GM23338 (cell line): Measurements from ENCODE around the gene SLC9A9. TPM values are rescaled to one million over a fixed set of nuclear protein-coding genes. Genes with fewer than 3 reads are reported as not detected.

Experiments
- CREB1 ChIP-seq: fragments of 250-450 bp; sonication (Bioruptor Pico); IDR thresholded peaks from 2 replicates; pipeline ENCODE4 v1.5.0; 2020; ENCODE audit warnings: low read depth, mild to moderate bottlenecking, moderate library complexity
- CTCF ChIP-seq, 2 experiments: fragments of 200-600 bp in 1 of 2; sonication (generic) in 1 of 2; conservative IDR thresholded peaks; 2 replicates each; pipeline versions ENCODE4 v1.5.1 to v1.6.1; 2016 to 2017; ENCODE audit warnings: antibody characterized with exemption in 2 of 2, low read depth in 2 of 2, mild to moderate bottlenecking in 2 of 2, moderate library complexity in 1 of 2
- EZH2 ChIP-seq: fragments of 200-600 bp; sonication (generic); IDR thresholded peaks from one replicate; pipeline ENCODE4 v1.8.0; 2017; ENCODE audit warnings: antibody characterized with exemption, mild to moderate bottlenecking, low read depth; ENCODE audit not compliant: unreplicated experiment
- EZH2phosphoT487 ChIP-seq: fragments of 200-600 bp; sonication (generic); IDR thresholded peaks from one replicate; pipeline ENCODE4 v1.8.1; 2018; ENCODE audit warnings: antibody characterized with exemption; ENCODE audit not compliant: unreplicated experiment
- JUNB ChIP-seq: IDR thresholded peaks from one replicate; pipeline ENCODE4 v1.6.1; 2016; ENCODE audit warnings: antibody characterized with exemption; ENCODE audit not compliant: unreplicated experiment
- NANOG ChIP-seq: IDR thresholded peaks from 2 replicates; pipeline ENCODE4 v1.6.1; 2016; ENCODE audit warnings: antibody characterized with exemption, borderline replicate concordance
- POLR2AphosphoS5 ChIP-seq: IDR thresholded peaks from 2 replicates; pipeline ENCODE4 v1.6.1; 2016; ENCODE audit warnings: antibody characterized with exemption, low read depth
- ZNF114 ChIP-seq: fragments of 250-450 bp; sonication (Bioruptor Pico); IDR thresholded peaks from 2 replicates; pipeline ENCODE4 v1.5.0; 2020; ENCODE audit warnings: mild to moderate bottlenecking, moderate library complexity
- ZNF331 ChIP-seq: fragments of 250-450 bp; sonication (Bioruptor Pico); IDR thresholded peaks from 2 replicates; pipeline ENCODE4 v1.5.0; 2020; ENCODE audit warnings: low read depth, mild to moderate bottlenecking, moderate library complexity
- ZNF462 ChIP-seq: fragments of 250-450 bp; sonication (Bioruptor Pico); IDR thresholded peaks from 2 replicates; pipeline ENCODE4 v1.5.0; 2020; ENCODE audit warnings: mild to moderate bottlenecking, moderate library complexity
- polyA plus RNA-seq: library from polyadenylated mRNA; unstranded; fragments of >200 nt; fragmentation: Nextera tagmentation; extraction: Ambion mirVana; gene quantifications from 2 replicates; pipeline ENCODE4 v1.2.1, GENCODE V29; 2016
- total RNA-seq: library from RNA; depleted of rRNA; stranded (reverse); fragments of >200 nt; shearing (Covaris generic); gene quantifications from 2 replicates; pipeline ENCODE4 v1.2.3, GENCODE V29; 2014

Gene SLC9A9
- total and polyA plus RNA-seq, 2 experiments from 2014 or later, result 1.3 to 1.6 TPM

GRCh38 chr3:143478115-143478693 is 370.1 kb downstream of the SLC9A9 start (continued):
- TF ChIP-seq ZNF462 (CRISPR knock-in tag) (no peak), ZNF331 (CRISPR knock-in tag) (no peak), ZNF114 (CRISPR knock-in tag) (no peak), NANOG (no peak), CREB1 (no peak), JUNB (no peak), EZH2 (no peak), POLR2AphosphoS5 (no peak), CTCF (conservative IDR thresholded peaks at IDR 0.05; ENCODE audit: low read depth in 2 of 2) (no peak), EZH2phosphoT487 (no peak)
